Renal cortex interstitium (tissue), 11 donors: ENCODE data around the gene RNPEPL1. TPM values are rescaled to one million over a fixed set of nuclear protein-coding genes. Genes with fewer than 3 reads are reported as not detected.
"Not testable (repeated sequence)": the region's sequence is repeated elsewhere in the genome, so short reads cannot be mapped to it uniquely, and the experiment has no call there.

ENCODE experiments used
- DNase-seq, 11 donors: peaks; one replicate each; pipeline ENCODE4 v3.0.0-alpha.2; 2013; ENCODE audit warnings: low read depth in 9 of 11, low spot score in 4 of 11; ENCODE audit errors: extremely low read depth in 1 of 11
- polyA plus RNA-seq, 3 donors: library from polyadenylated mRNA; unstranded; fragments of 120-200 nt; gene quantifications; one replicate each; pipeline ENCODE4 v1.2.1, GENCODE V29; 2013; ENCODE audit not compliant: insufficient read length in 3 of 3

The RNPEPL1 gene
- polyA plus RNA-seq, 3 donors = 24.1 to 34.2 (median 31.1) TPM

- DNase-seq = no peak
Observed at GRCh38 chr2:240613781-240614180, 45.5 kb downstream of the RNPEPL1 start.

GRCh38 chr2:240614391-240614790, 46.1 kb downstream of the RNPEPL1 start:
- DNase-seq = no peak

GRCh38 chr2:240615396-240615795, 47.1 kb downstream of the RNPEPL1 start:
- DNase-seq = no peak

- no peak for DNase-seq
Observed at GRCh38 chr2:240615820-240616547, 47.7 kb downstream of the RNPEPL1 start.

- DNase-seq = not testable (repeated sequence)
Observed at GRCh38 chr2:240616860-240617666, 48.8 kb downstream of the RNPEPL1 start.

GRCh38 chr2:240618776-240619175, 50.5 kb downstream of the RNPEPL1 start:
- DNase-seq = no peak

GRCh38 chr2:240619506-240620148, 51.3 kb downstream of the RNPEPL1 start:
- no peak for DNase-seq

- no peak for DNase-seq
Observed at GRCh38 chr2:240620149-240620731, 52.0 kb downstream of the RNPEPL1 start.

- no peak for DNase-seq
Observed at GRCh38 chr2:240620859-240621258, 52.6 kb downstream of the RNPEPL1 start.

- no peak for DNase-seq
Observed at GRCh38 chr2:240622060-240622411, 53.8 kb downstream of the RNPEPL1 start.

GRCh38 chr2:240622531-240623235, 54.4 kb downstream of the RNPEPL1 start:
- DNase-seq = peak in 2 of 11 donors; percentile 25 to 42

- no peak for DNase-seq
Observed at GRCh38 chr2:240623531-240624010, 55.3 kb downstream of the RNPEPL1 start.

- no peak for DNase-seq
Observed at GRCh38 chr2:240624011-240624949, 56.0 kb downstream of the RNPEPL1 start.

- no peak for DNase-seq
Observed at GRCh38 chr2:240624950-240625621, 56.8 kb downstream of the RNPEPL1 start, which contains the start of gene GPR35. Gene GPR35, plus strand, starts transcription at chr2:240625480. Its CDS starts 4,473 bp downstream, at chr2:240629953.

- no peak for DNase-seq
Observed at GRCh38 chr2:240626531-240627300, 58.4 kb downstream of the RNPEPL1 start.

- DNase-seq = no peak
Observed at GRCh38 chr2:240627736-240628506, 59.6 kb downstream of the RNPEPL1 start.
